Activated CD4-positive, alpha-beta T cell treated with anti-CD3 and anti-CD28 coated beads, Interleukin-2, amount 50 U/mL, for 16 hours (primary cell): ENCODE data around the gene CCDC32.

Experiments used
- DNase-seq: peaks from one replicate; pipeline ENCODE4 v3.0.0-alpha.2; 2020

Gene CCDC32

GRCh38 chr15:40511472-40512133 lies 53.2 kb downstream of the CCDC32 start:
- DNase-seq, result peak; percentile 10

- no peak for DNase-seq
Measured at GRCh38 chr15:40511093-40511471, 53.8 kb downstream of the CCDC32 start.

GRCh38 chr15:40510201-40510600 lies 54.6 kb downstream of the CCDC32 start:
- DNase-seq, result no peak

GRCh38 chr15:40508216-40508615 lies 56.6 kb downstream of the CCDC32 start:
- DNase-seq, result no peak

- DNase-seq, result peak; percentile 65
Measured at GRCh38 chr15:40506964-40507571, 57.8 kb downstream of the CCDC32 start.
